Prostate gland (tissue), 2 donors: ENCODE measurements around the gene NUP133. TPM values are rescaled to one million over a fixed set of nuclear protein-coding genes. Genes with fewer than 3 reads are reported as not detected.
A peak's percentile ranks its signal among the peaks of the same experiment; 100 is the strongest.

Source experiments
- DNase-seq: peaks from one replicate; pipeline ENCODE4 v3.0.0-alpha.2; 2019; ENCODE audit warnings: low spot score
- H3K27ac ChIP-seq, 2 donors: fragments of 200-600 bp; sonication (generic); 2 replicates each; pipeline ENCODE4 v1.5.1; 2017 to 2019
- H3K27me3 ChIP-seq: fragments of 200-600 bp; sonication (generic); replicated peaks from 2 replicates; pipeline ENCODE4 v1.5.1; 2019; ENCODE audit not compliant: insufficient read depth
- H3K36me3 ChIP-seq, 2 donors: fragments of 200-600 bp; sonication (generic); 1 replicate in 1 of 2; 2 replicates in 1 of 2; pipeline versions ENCODE4 v1.5.1 to v1.8.1; 2017 to 2019
- H3K4me1 ChIP-seq: fragments of 200-600 bp; sonication (generic); replicated peaks from 2 replicates; pipeline ENCODE4 v1.5.1; 2019
- H3K4me3 ChIP-seq, 2 donors: fragments of 200-600 bp; sonication (generic); 2 replicates each; pipeline ENCODE4 v1.5.1; 2017 to 2019
- H3K9me3 ChIP-seq: fragments of 200-600 bp; sonication (generic); 2 replicates; pipeline ENCODE4 v1.5.1; 2017
- POLR2A ChIP-seq: fragments of 450-650 bp; IDR thresholded peaks from one replicate; pipeline ENCODE4 v1.6.1; 2016; ENCODE audit warnings: antibody characterized with exemption, mild to moderate bottlenecking
- POLR2AphosphoS5 ChIP-seq: sonication (generic); formaldehyde crosslinking; IDR thresholded peaks from one replicate; pipeline ENCODE4 v1.6.1; 2017; ENCODE audit warnings: antibody characterized with exemption
- WGBS: methylation state at CpG from one replicate; pipeline ENCODE4 v1.1.5; 2018; 5-methylcytosine and 5-hydroxymethylcytosine counted together
- intact Hi-C: fragments of 100-400 bp; cut with DNase I; formaldehyde crosslinking; loops from one replicate; pipeline ENCODE4 v1.14.2; 2022
- total RNA-seq, 2 donors: library from RNA; depleted of rRNA; stranded (reverse); fragments of >200 nt; gene quantifications; one replicate each; pipeline ENCODE4 v1.1.0, GENCODE V29; 2016
- TF ChIP-seq, protein P1 (sequence below), 4 experiments: fragments of 200-600 bp in 2 of 4; fragments of 450-650 bp in 2 of 4; sonication (generic) in 2 of 4; IDR thresholded peaks; 1 replicate in 3 of 4; 2 replicates in 1 of 4; pipeline ENCODE4 v1.5.1; 2016 to 2019; ENCODE audit warnings: antibody characterized with exemption in 4 of 4, mild to moderate bottlenecking in 2 of 4, moderate library complexity in 2 of 4

The NUP133 gene
- total RNA-seq, 2 donors from 2014 or later, result 26.3 to 36.4 TPM

DNA sequence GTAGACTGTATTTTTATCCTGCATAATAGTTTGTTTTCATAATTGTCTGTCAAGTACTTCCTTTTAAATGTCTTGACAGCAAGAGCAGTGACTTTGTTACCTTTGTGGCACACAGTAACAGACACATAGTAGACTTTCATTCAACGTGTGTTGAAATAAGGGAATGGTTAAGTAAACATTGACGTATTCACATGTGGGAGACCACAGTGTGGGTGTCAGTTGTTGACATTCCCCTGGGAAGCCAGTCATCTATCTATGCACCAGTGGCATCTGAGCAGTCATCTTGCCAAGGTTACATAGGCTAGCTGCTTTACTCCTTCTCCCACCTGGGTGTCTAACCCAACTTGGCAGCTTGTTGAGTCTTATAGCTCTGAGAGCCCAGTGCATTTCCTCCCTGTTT lies 1.4 kb upstream of the NUP133 start:
- TF ChIP-seq POLR2AphosphoS5 (no peak), POLR2A (no peak)
- TF ChIP-seq, protein P1, sequence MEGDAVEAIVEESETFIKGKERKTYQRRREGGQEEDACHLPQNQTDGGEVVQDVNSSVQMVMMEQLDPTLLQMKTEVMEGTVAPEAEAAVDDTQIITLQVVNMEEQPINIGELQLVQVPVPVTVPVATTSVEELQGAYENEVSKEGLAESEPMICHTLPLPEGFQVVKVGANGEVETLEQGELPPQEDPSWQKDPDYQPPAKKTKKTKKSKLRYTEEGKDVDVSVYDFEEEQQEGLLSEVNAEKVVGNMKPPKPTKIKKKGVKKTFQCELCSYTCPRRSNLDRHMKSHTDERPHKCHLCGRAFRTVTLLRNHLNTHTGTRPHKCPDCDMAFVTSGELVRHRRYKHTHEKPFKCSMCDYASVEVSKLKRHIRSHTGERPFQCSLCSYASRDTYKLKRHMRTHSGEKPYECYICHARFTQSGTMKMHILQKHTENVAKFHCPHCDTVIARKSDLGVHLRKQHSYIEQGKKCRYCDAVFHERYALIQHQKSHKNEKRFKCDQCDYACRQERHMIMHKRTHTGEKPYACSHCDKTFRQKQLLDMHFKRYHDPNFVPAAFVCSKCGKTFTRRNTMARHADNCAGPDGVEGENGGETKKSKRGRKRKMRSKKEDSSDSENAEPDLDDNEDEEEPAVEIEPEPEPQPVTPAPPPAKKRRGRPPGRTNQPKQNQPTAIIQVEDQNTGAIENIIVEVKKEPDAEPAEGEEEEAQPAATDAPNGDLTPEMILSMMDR (IDR thresholded peaks at IDR 0.05), result no peak
- H3K36me3 ChIP-seq, result no peaks in the 10 kb centered on the region
- no peaks in the 10 kb centered on the region for H3K27me3 ChIP-seq
- intact Hi-C loops, result no loop called here
- H3K27ac ChIP-seq, result peak overlapping the region in 1 of 2 donors; percentile 91
- H3K4me1 ChIP-seq, result peaks cover 6% of the 10 kb centered on the region
- 59% methylated on average over 2 of the region's 2 CpGs for WGBS
- DNase-seq, result no peak
- H3K4me3 ChIP-seq, result no peak overlapping the region
- no peaks in the 10 kb centered on the region for H3K9me3 ChIP-seq

DNA sequence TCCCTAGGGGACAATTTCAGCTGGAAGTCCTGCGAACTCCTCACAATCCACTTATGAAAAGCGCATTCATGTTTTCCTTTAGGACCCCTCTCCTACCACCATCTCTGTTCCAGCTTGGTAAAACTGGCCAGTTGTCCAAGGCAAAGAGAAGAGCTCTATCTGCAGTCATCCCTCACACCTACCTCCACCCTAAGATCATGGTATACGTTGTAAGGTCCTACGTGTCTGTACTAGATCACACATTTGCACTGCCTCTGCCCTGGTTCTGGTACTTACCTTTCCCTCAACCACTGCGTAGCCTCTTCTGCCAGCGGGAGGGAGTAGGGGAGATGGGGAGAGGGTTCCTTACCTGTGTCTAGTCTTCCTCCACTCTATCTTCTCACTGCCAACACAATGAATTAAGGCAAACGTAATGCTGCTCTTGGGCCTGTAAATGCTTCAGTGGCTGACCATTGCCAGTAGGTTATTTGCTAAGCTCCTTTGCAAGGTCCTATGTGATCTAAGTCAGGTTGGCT lies 739 bp upstream of the NUP133 start:
- Histone ChIP-seq H3K27me3 (no peaks in the 10 kb centered on the region), H3K4me1 (peaks cover 6% of the 10 kb centered on the region), H3K4me3 (peak overlapping the region; percentile 85 to 97), H3K9me3 (no peaks in the 10 kb centered on the region), H3K36me3 (no peaks in the 10 kb centered on the region), H3K27ac (peak overlapping the region; percentile 88 to 91)
- TF ChIP-seq, protein P1 (IDR thresholded peaks at IDR 0.05), result no peak
- TF ChIP-seq POLR2A, result no peak
- TF ChIP-seq POLR2AphosphoS5, result no peak
- intact Hi-C loops, result no loop called here
- 74% methylated on average over 7 of the region's 7 CpGs for WGBS
- no peak for DNase-seq

DNA sequence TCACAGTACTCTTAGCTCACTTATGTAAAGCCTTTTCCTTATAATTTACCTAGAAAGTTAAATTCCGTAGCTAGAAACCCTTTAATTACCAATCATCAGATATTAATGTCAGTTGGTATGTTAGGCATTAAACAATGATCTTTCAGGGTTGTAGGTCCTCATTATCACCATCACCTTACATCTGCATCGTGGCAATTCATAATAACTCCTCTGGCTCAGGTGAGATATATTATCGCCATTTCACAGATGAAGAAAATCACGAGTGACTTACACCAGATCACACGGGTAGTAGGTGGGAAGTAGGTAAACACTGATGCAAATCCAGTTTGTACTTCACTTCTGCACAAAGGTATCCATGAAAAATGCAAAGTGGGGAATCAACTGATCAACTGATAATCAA lies 639 bp downstream of the NUP133 start:
- WGBS, result 5% methylated on average over 5 of the region's 5 CpGs
- intact Hi-C loops, result no loop called here

DNA sequence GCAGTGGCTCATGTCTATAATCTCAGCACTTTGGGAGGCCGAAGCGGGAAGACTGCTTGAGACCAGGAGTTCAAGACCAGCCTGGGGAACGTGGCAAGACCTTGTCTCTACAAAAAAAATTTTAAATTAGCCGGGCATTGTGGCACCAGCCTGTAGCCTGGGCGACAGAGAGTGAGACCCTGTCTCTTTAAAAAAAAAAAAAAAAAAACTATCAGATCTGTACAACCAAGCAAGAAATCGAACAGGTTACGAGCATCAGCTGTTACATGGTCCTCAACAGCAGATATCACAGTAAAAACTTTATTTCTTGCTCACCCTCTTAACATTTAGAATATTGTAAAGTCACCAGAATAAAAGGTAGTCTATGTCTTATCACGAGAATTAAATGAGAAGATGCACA lies 1.5 kb downstream of the NUP133 start:
- Histone ChIP-seq H3K27ac (no peak overlapping the region), H3K36me3 (no peaks in the 10 kb centered on the region), H3K9me3 (no peaks in the 10 kb centered on the region), H3K4me1 (peaks cover 6% of the 10 kb centered on the region), H3K27me3 (no peaks in the 10 kb centered on the region), H3K4me3 (no peak overlapping the region)
- TF ChIP-seq, protein P1 (IDR thresholded peaks at IDR 0.05), result no peak
- no peak for TF ChIP-seq POLR2AphosphoS5
- TF ChIP-seq POLR2A, result no peak
- WGBS, result 72% methylated on average over 8 of the region's 8 CpGs
- DNase-seq, result no peak
- intact Hi-C loops, result no loop called here

More for the DNA sequence above, 639 bp downstream of the NUP133 start:
- H3K27ac ChIP-seq, result peak overlapping the region; percentile 88 to 91
- H3K9me3 ChIP-seq, result no peaks in the 10 kb centered on the region
- H3K27me3 ChIP-seq, result no peaks in the 10 kb centered on the region
- TF ChIP-seq POLR2AphosphoS5 (no peak), POLR2A (no peak)
- TF ChIP-seq, protein P1 (IDR thresholded peaks at IDR 0.05), result no peak
- peak overlapping the region; percentile 85 to 97 for H3K4me3 ChIP-seq
- H3K36me3 ChIP-seq, result no peaks in the 10 kb centered on the region
- H3K4me1 ChIP-seq, result peaks cover 6% of the 10 kb centered on the region
- DNase-seq, result no peak

DNA sequence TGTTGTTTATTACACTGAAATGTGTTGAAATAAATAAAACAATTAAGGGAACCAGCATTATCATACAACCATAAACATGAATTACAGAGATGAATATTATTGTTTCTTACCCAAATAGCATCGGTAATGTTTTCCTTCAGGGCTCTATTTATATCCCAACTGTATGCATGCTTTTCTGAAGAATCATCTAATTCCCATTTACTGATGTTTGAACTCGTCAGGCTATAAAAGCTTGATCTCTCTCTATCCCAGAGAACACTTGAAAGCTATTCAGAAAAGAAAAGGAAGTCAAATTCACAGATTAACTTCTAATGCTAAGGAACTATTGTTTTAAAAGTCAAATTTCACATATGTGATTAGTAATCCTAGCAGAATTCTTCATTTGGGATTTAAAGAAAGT lies 12.4 kb downstream of the NUP133 start:
- DNase-seq, result no peak
- intact Hi-C loops, result no loop called here
- TF ChIP-seq, protein P1 (IDR thresholded peaks at IDR 0.05), result no peak
- TF ChIP-seq POLR2AphosphoS5 (no peak), POLR2A (no peak)
- 94% methylated on average over 2 of the region's 2 CpGs for WGBS
- H3K27me3 ChIP-seq, result no peaks in the 10 kb centered on the region
- H3K36me3 ChIP-seq, result peaks cover 10 to 11% of the 10 kb centered on the region in 2 donors
- H3K4me3 ChIP-seq, result no peak overlapping the region
- H3K27ac ChIP-seq, result no peak overlapping the region
- no peaks in the 10 kb centered on the region for H3K9me3 ChIP-seq
- H3K4me1 ChIP-seq, result no peaks in the 10 kb centered on the region
